GM12878 (cell line): ENCODE data around the gene ARPC1A. TPM values are rescaled to one million over a fixed set of nuclear protein-coding genes. Genes with fewer than 3 reads are reported as not detected.

Experiments used
- ATAC-seq: fragments of 200-7000 bp; cut with Tn5 transposase; 3 replicates; pipeline ENCODE4 v1.9.1; 2020; ENCODE audit warnings: mild to moderate bottlenecking, moderate library complexity
- BruUV-seq: library from RNA; stranded (reverse); fragments of 400-500 nt; replicated peaks from 2 replicates; lab custom pipeline; 2021; lab: Mats Ljungman, UMichigan
- CTCF ChIA-PET: fragments of 300-600 bp; sonication (Branson Sonifier 250); formaldehyde crosslinking; extraction: SDS; loops from one replicate; lab custom pipeline; 2021; ENCODE audit warnings: inconsistent platforms; lab: Yijun Ruan, JAX
- POLR2A ChIA-PET: fragments of 350-600 bp; formaldehyde crosslinking; extraction: SDS; loops from one replicate; lab custom pipeline; 2021; ENCODE audit warnings: inconsistent platforms; lab: Charles Lee
- RAD21 ChIA-PET: fragments of 300-600 bp; sonication (Branson Sonifier 250); formaldehyde crosslinking; loops from one replicate; lab custom pipeline; 2023; ENCODE audit warnings: antibody characterized with exemption; ENCODE audit not compliant: unreplicated experiment; lab: Charles Lee
- SMC1A ChIA-PET: fragments of 300-600 bp; sonication (Branson Sonifier 250); formaldehyde crosslinking; loops from one replicate; lab custom pipeline; 2023; ENCODE audit not compliant: unreplicated experiment, uncharacterized antibody; lab: Charles Lee
- DNase-seq: peaks from one replicate; pipeline ENCODE4 v3.0.0-alpha.2; 2011; ENCODE audit warnings: low read depth, low spot score
- FAIRE-seq: peaks from 3 replicates; lab custom pipeline; 2011; peaks lifted over from hg19 to GRCh38; lab: Jason Lieb, UNC
- H2AFZ ChIP-seq: 2 replicates; pipeline ENCODE4 v1.6.0; 2011; ENCODE audit warnings: low read depth, low read length, control low read depth; ENCODE audit not compliant: control insufficient read depth
- H3K27ac ChIP-seq: 2 replicates; pipeline ENCODE4 v1.5.1; 2011; ENCODE audit warnings: control low read depth; ENCODE audit not compliant: control insufficient read depth, insufficient read depth
- H3K27me3 ChIP-seq, 2 experiments: replicated peaks in 1 of 2; 2 replicates each; pipeline versions ENCODE4 v1.6.0 to v1.6.1; 2011; ENCODE audit warnings: low read length in 1 of 2; ENCODE audit not compliant: control insufficient read depth in 2 of 2, insufficient read depth in 2 of 2
- H3K36me3 ChIP-seq, 2 experiments: 2 replicates each; pipeline ENCODE4 v1.5.1; 2011; ENCODE audit warnings: low read length in 1 of 2; ENCODE audit not compliant: control insufficient read depth in 2 of 2, insufficient read depth in 2 of 2
- H3K4me1 ChIP-seq: 2 replicates; pipeline ENCODE4 v1.6.1; 2011; ENCODE audit warnings: mild to moderate bottlenecking, low read length, moderate library complexity, mixed read lengths; ENCODE audit not compliant: control insufficient read depth, insufficient read depth
- H3K4me2 ChIP-seq: 2 replicates; pipeline ENCODE4 v1.6.0; 2011; ENCODE audit warnings: control low read depth; ENCODE audit not compliant: control insufficient read depth, insufficient read depth
- H3K4me3 ChIP-seq: fragments of 200-600 bp; sonication (generic); 2 replicates; pipeline ENCODE4 v1.5.1; 2016
- H3K79me2 ChIP-seq: 2 replicates; pipeline ENCODE4 v1.6.0; 2011; ENCODE audit warnings: low read length; ENCODE audit not compliant: control insufficient read depth, insufficient read depth
- H3K9ac ChIP-seq: 2 replicates; pipeline ENCODE4 v1.8.0; 2011; ENCODE audit warnings: low read length, control low read depth, mixed read lengths; ENCODE audit not compliant: control insufficient read depth, insufficient read depth
- H3K9me3 ChIP-seq: replicated peaks from 3 replicates; pipeline ENCODE4 v1.5.1; 2011; ENCODE audit warnings: mild to moderate bottlenecking, low read length; ENCODE audit not compliant: control insufficient read depth, insufficient read depth
- H4K20me1 ChIP-seq: 2 replicates; pipeline ENCODE4 v1.6.0; 2011; ENCODE audit not compliant: control insufficient read depth, insufficient read depth
- EP300 ChIP-seq, 2 experiments: fragments of 150-350 bp in 1 of 2; IDR thresholded peaks; 2 replicates each; pipeline ENCODE4 v1.6.1; 2011 to 2012; ENCODE audit warnings: low read depth in 2 of 2, low read length in 2 of 2, borderline replicate concordance in 1 of 2, improper control_type of control experiment in 1 of 2, inconsistent platforms in 1 of 2; ENCODE audit not compliant: control insufficient read depth in 1 of 2
- MEF2A ChIP-seq: IDR thresholded peaks from 2 replicates; pipeline ENCODE4 v1.6.1; 2011; ENCODE audit warnings: low read depth, mild to moderate bottlenecking, low read length, moderate library complexity; ENCODE audit not compliant: insufficient read depth
- MYC ChIP-seq: IDR thresholded peaks from 2 replicates; pipeline ENCODE4 v1.6.1; 2011; ENCODE audit warnings: mild to moderate bottlenecking, low read length, moderate library complexity, inconsistent platforms; ENCODE audit not compliant: insufficient read depth, insufficient replicate concordance, insufficient read length, severe bottlenecking
- NBN ChIP-seq: fragments of 450-650 bp; IDR thresholded peaks from 2 replicates; pipeline ENCODE4 v1.6.1; 2016
- PML ChIP-seq: IDR thresholded peaks from 2 replicates; pipeline ENCODE4 v1.6.1; 2012; ENCODE audit warnings: low read length, inconsistent platforms
- POLR2AphosphoS2 ChIP-seq: IDR thresholded peaks from 2 replicates; pipeline ENCODE4 v1.6.1; 2011; ENCODE audit warnings: low read depth, mild to moderate bottlenecking, low read length, improper control_type of control experiment, moderate library complexity
- RELA ChIP-seq: fragments of 450-650 bp; IDR thresholded peaks from 2 replicates; pipeline ENCODE4 v1.8.0; 2014; ENCODE audit warnings: borderline replicate concordance; ENCODE audit not compliant: partially characterized antibody
- SUZ12 ChIP-seq: fragments of 200-600 bp; sonication (generic); IDR thresholded peaks from one replicate; pipeline ENCODE4 v1.6.1; 2018; ENCODE audit warnings: antibody characterized with exemption, mild to moderate bottlenecking; ENCODE audit not compliant: unreplicated experiment
- USF1 ChIP-seq: IDR thresholded peaks from 2 replicates; pipeline ENCODE4 v1.6.1; 2011; ENCODE audit warnings: borderline replicate concordance, low read depth, mild to moderate bottlenecking, moderate library complexity, mixed read lengths, low read length; ENCODE audit not compliant: insufficient read depth; ENCODE audit errors: extremely low read length
- WRNIP1 ChIP-seq: IDR thresholded peaks from 2 replicates; pipeline ENCODE4 v1.6.1; 2011; ENCODE audit warnings: low read depth, low read length, improper control_type of control experiment, borderline replicate concordance
- ZBED1 ChIP-seq: IDR thresholded peaks from 2 replicates; pipeline ENCODE4 v1.6.1; 2016; ENCODE audit warnings: borderline replicate concordance
- ZNF217 ChIP-seq: fragments of 450-650 bp; IDR thresholded peaks from 2 replicates; pipeline ENCODE4 v1.6.1; 2017; ENCODE audit warnings: antibody characterized with exemption, mild to moderate bottlenecking
- ZNF687 ChIP-seq: fragments of 450-650 bp; IDR thresholded peaks from 2 replicates; pipeline ENCODE4 v1.6.1; 2017; ENCODE audit warnings: mild to moderate bottlenecking, moderate library complexity
- ZSCAN29 ChIP-seq: fragments of 450-650 bp; IDR thresholded peaks from 2 replicates; pipeline ENCODE4 v1.6.1; 2017; ENCODE audit warnings: mild to moderate bottlenecking, moderate library complexity
- WGBS: methylation state at CpG from one replicate; pipeline ENCODE4 v1.1.6; 2016; ENCODE audit warnings: low lambda C conversion rate; ENCODE audit not compliant: insufficient replicate concordance, insufficient coverage; ENCODE audit errors: missing lambda C conversion rate; 5-methylcytosine and 5-hydroxymethylcytosine counted together
- in situ Hi-C: fragments of 300-500 bp; cut with MboI; formaldehyde crosslinking; loops from 9 replicates; pipeline ENCODE4 v1.14.3; 2018; ENCODE audit warnings: mixed read lengths
- intact Hi-C: fragments of 100-400 bp; cut with micrococcal nuclease; formaldehyde crosslinking; loops from one replicate; pipeline ENCODE4 v1.14.2; 2022; ENCODE audit not compliant: unreplicated experiment
- polyA plus RNA-seq, 11 experiments: library from polyadenylated mRNA; depleted of rRNA in 4 of 11; unstranded in 6 of 11; stranded (reverse) in 5 of 11; fragments of >200 nt; fragmentation: Nextera tagmentation in 4 of 11; fragmentation: Illumina TruSeq in 1 of 11; extraction: Ambion mirVana in 4 of 11; extraction: Trizol in 1 of 11; gene quantifications; 1 replicate in 1 of 11; 2 replicates in 10 of 11; pipeline versions ENCODE4 v1.2.1 to v1.2.3, GENCODE V29; 2011 to 2016; ENCODE audit warnings: inconsistent platforms in 2 of 11, missing spikeins in 2 of 11, low read depth in 1 of 11
- total RNA-seq, 4 experiments: library from RNA; depleted of rRNA in 3 of 4; stranded (reverse); fragments of >200 nt in 3 of 4; fragmentation: Illumina TruSeq in 1 of 4; extraction: Trizol in 1 of 4; gene quantifications; 2 replicates each; pipeline versions ENCODE4 v1.2.1 to v1.2.3, GENCODE V29; 2013 to 2021

Gene ARPC1A
- total and polyA plus RNA-seq, 10 of the 15 experiments (the other 5 are each of a cell fraction or from before 2014, with no cell fraction given): 42.3 to 152 (median 72.1) TPM

GRCh38 chr7:99305473-99306260 lies 20.0 kb upstream of the ARPC1A start (continued):
- no peak for TF ChIP-seq WRNIP1

GRCh38 chr7:99308461-99309074 lies 17.1 kb upstream of the ARPC1A start:
- no peak overlapping the region for H3K9ac ChIP-seq
- no peaks in the 10 kb centered on the region for H3K36me3 ChIP-seq
- peaks cover 6% of the 10 kb centered on the region for H3K4me1 ChIP-seq
- BruUV-seq: no TSS peak
- ChIA-PET POLR2A (no interaction called here), RAD21 (no interaction called here), CTCF (interaction anchor here (0.9 to 1.8 kb wide), 2 partner anchors 270 to 272 kb away, joined by 3 to 6 read pairs; no protein-coding TSS in a partner anchor), SMC1A (no interaction called here)
- 59% methylated on average over 7 of the region's 7 CpGs for WGBS
- H3K4me2 ChIP-seq: no peak overlapping the region
- H3K27ac ChIP-seq: no peak overlapping the region
- no peaks in the 10 kb centered on the region for H3K79me2 ChIP-seq
- H4K20me1 ChIP-seq: no peaks in the 10 kb centered on the region
- H3K27me3 ChIP-seq: no peaks in the 10 kb centered on the region
- intact Hi-C loops (no loop called here), in situ Hi-C loops (no loop called here)
- no peak overlapping the region for H2AFZ ChIP-seq
- TF ChIP-seq SUZ12 (no peak), MEF2A (no peak), USF1 (no peak), ZNF217 (no peak), PML (no peak), ZNF687 (no peak), MYC (no peak), ZBED1 (no peak), RELA (no peak), POLR2AphosphoS2 (no peak), EP300 (IDR thresholded peaks at IDR 0.05; ENCODE audit: borderline replicate concordance in 1 of 2, control insufficient read depth in 1 of 2, low read depth in 2 of 2, low read length in 2 of 2) (no peak), NBN (no peak), ZSCAN29 (no peak), WRNIP1 (no peak)
- ATAC-seq (no peak), FAIRE-seq (no peak), DNase-seq (no peak)
- no peak overlapping the region for H3K4me3 ChIP-seq
- no peaks in the 10 kb centered on the region; the same call in 2 of the 3 replicates for H3K9me3 ChIP-seq
